Activated CD4-positive, alpha-beta memory T cell treated with anti-CD3 and anti-CD28 coated beads, Interleukin-2, amount 10 ng/mL, durations not matched to agents 7 days and 5 days (primary cell): ENCODE data around the gene HK1. TPM values are rescaled to one million over a fixed set of nuclear protein-coding genes. Genes with fewer than 3 reads are reported as not detected.
"Not testable (repeated sequence)": the region's sequence is repeated elsewhere in the genome, so short reads cannot be mapped to it uniquely, and the experiment has no call there.

Experiments used
- CTCF ChIA-PET: fragments of 350-600 bp; sonication (Branson Sonifier 250); formaldehyde crosslinking; loops from one replicate; lab custom pipeline; 2021; ENCODE audit warnings: antibody characterized with exemption, inconsistent platforms; lab: Charles Lee
- POLR2A ChIA-PET: fragments of 350-600 bp; sonication (Branson Sonifier 250); formaldehyde crosslinking; loops from one replicate; lab custom pipeline; 2021; ENCODE audit warnings: antibody characterized with exemption; lab: Charles Lee
- DNase-seq: peaks from one replicate; pipeline ENCODE4 v3.0.0-alpha.2; 2020
- H3K27ac Mint-ChIP-seq: one replicate; pipeline ENCODE4 v1.8.0; 2021; ENCODE audit warnings: mild to moderate bottlenecking, mixed read lengths
- H3K27me3 Mint-ChIP-seq: one replicate; pipeline ENCODE4 v1.8.0; 2021; ENCODE audit warnings: mixed read lengths
- H3K36me3 Mint-ChIP-seq: one replicate; pipeline ENCODE4 v1.8.0; 2021; ENCODE audit warnings: low read depth, mixed read lengths
- H3K4me1 Mint-ChIP-seq: one replicate; pipeline ENCODE4 v1.8.0; 2021; ENCODE audit warnings: mixed read lengths
- H3K4me3 Mint-ChIP-seq: one replicate; pipeline ENCODE4 v1.8.0; 2021; ENCODE audit warnings: mild to moderate bottlenecking, mixed read lengths
- H3K9me3 Mint-ChIP-seq: one replicate; pipeline ENCODE4 v1.8.0; 2021; ENCODE audit warnings: mixed read lengths
- total RNA-seq, 2 experiments: library from RNA; stranded (reverse); gene quantifications; one replicate each; pipeline ENCODE4 v1.2.3, GENCODE V29; 2021

Gene HK1
- total RNA-seq, 2 experiments from 2014 or later = 142 to 146 TPM

- H3K27ac Mint-ChIP-seq = no peak overlapping the region
- ChIA-PET CTCF (interaction anchor here (0.6 to 2.7 kb wide), 8 partner anchors 49 to 273 kb away, joined by 3 to 11 read pairs (median 4); no protein-coding TSS in a partner anchor), POLR2A (interaction anchor here (0.7 to 1.5 kb wide), 3 partner anchors 10 to 151 kb away, joined by 3 to 4 read pairs (median 3); no protein-coding TSS in a partner anchor)
- no peak overlapping the region for H3K4me3 Mint-ChIP-seq
- H3K36me3 Mint-ChIP-seq = peaks cover 2% of the 10 kb centered on the region
- no peaks in the 10 kb centered on the region for H3K9me3 Mint-ChIP-seq
- no peak for DNase-seq
- H3K27me3 Mint-ChIP-seq = no peaks in the 10 kb centered on the region
- H3K4me1 Mint-ChIP-seq = peaks cover 44% of the 10 kb centered on the region
These were observed 36.0 kb upstream of the HK1 start for GRCh38 chr10:69242040-69242851.

- H3K27me3 Mint-ChIP-seq = no peaks in the 10 kb centered on the region
- no peak for DNase-seq
- POLR2A ChIA-PET = interaction anchor here (0.7 to 1.5 kb wide), 3 partner anchors 11 to 150 kb away, joined by 3 to 4 read pairs (median 3); no protein-coding TSS in a partner anchor
- peaks cover 2% of the 10 kb centered on the region for H3K36me3 Mint-ChIP-seq
- CTCF ChIA-PET = interaction anchor here (0.6 to 2.7 kb wide), 8 partner anchors 49 to 272 kb away, joined by 3 to 11 read pairs (median 3); no protein-coding TSS in a partner anchor
- no peak overlapping the region for H3K4me3 Mint-ChIP-seq
- H3K27ac Mint-ChIP-seq = no peak overlapping the region
- peaks cover 39% of the 10 kb centered on the region for H3K4me1 Mint-ChIP-seq
- H3K9me3 Mint-ChIP-seq = no peaks in the 10 kb centered on the region
These were observed 35.5 kb upstream of the HK1 start for GRCh38 chr10:69242852-69243212.

GRCh38 chr10:69243817-69244216 lies 34.5 kb upstream of the HK1 start:
- H3K36me3 Mint-ChIP-seq = peaks cover 2% of the 10 kb centered on the region
- DNase-seq = no peak
- no peak overlapping the region for H3K4me3 Mint-ChIP-seq
- H3K27me3 Mint-ChIP-seq = no peaks in the 10 kb centered on the region
- CTCF ChIA-PET = interaction anchor here (1.1 to 2.7 kb wide), 2 partner anchors 146 to 149 kb away, joined by 3 to 11 read pairs; no protein-coding TSS in a partner anchor
- H3K27ac Mint-ChIP-seq = no peak overlapping the region
- POLR2A ChIA-PET = interaction anchor here (1.5 kb wide), 1 partner anchor 149 kb away, joined by 4 read pairs; no protein-coding TSS in a partner anchor
- H3K9me3 Mint-ChIP-seq = no peaks in the 10 kb centered on the region
- peaks cover 33% of the 10 kb centered on the region for H3K4me1 Mint-ChIP-seq

- ChIA-PET CTCF (interaction anchor here (0.7 to 1.9 kb wide), 3 partner anchors 8 to 52 kb away, joined by 3 to 7 read pairs (median 3); no protein-coding TSS in a partner anchor), POLR2A (no interaction called here)
- Mint-ChIP-seq H3K27ac (no peak overlapping the region), H3K9me3 (no peaks in the 10 kb centered on the region), H3K27me3 (no peaks in the 10 kb centered on the region), H3K4me1 (peaks cover 18% of the 10 kb centered on the region), H3K36me3 (peaks cover 2% of the 10 kb centered on the region), H3K4me3 (no peak overlapping the region)
- no peak for DNase-seq
These were observed 32.3 kb upstream of the HK1 start for GRCh38 chr10:69246036-69246435.

GRCh38 chr10:69246581-69247312 lies 31.5 kb upstream of the HK1 start:
- H3K4me3 Mint-ChIP-seq = no peak overlapping the region
- POLR2A ChIA-PET = no interaction called here

GRCh38 chr10:69247313-69247710 lies 31.0 kb upstream of the HK1 start:
- H3K27ac Mint-ChIP-seq = no peak overlapping the region
- H3K4me1 Mint-ChIP-seq = peaks cover 6% of the 10 kb centered on the region
- H3K4me3 Mint-ChIP-seq = no peak overlapping the region
- ChIA-PET CTCF (interaction anchor here (1.9 kb wide), 1 partner anchor 10 kb away, joined by 7 read pairs; no protein-coding TSS in a partner anchor), POLR2A (no interaction called here)
- DNase-seq = no peak
- no peaks in the 10 kb centered on the region for H3K27me3 Mint-ChIP-seq
- no peaks in the 10 kb centered on the region for H3K9me3 Mint-ChIP-seq
- H3K36me3 Mint-ChIP-seq = no peaks in the 10 kb centered on the region

More at GRCh38 chr10:69246581-69247312, 31.5 kb upstream of the HK1 start:
- no peak overlapping the region for H3K27ac Mint-ChIP-seq
- peaks cover 10% of the 10 kb centered on the region for H3K4me1 Mint-ChIP-seq
- H3K27me3 Mint-ChIP-seq = no peaks in the 10 kb centered on the region
- H3K9me3 Mint-ChIP-seq = no peaks in the 10 kb centered on the region
- no peak for DNase-seq
- no peaks in the 10 kb centered on the region for H3K36me3 Mint-ChIP-seq
- CTCF ChIA-PET = interaction anchor here (0.7 to 1.9 kb wide), 2 partner anchors 9 to 11 kb away, joined by 3 to 7 read pairs; no protein-coding TSS in a partner anchor

GRCh38 chr10:69248117-69248730 lies 30.1 kb upstream of the HK1 start:
- H3K27me3 Mint-ChIP-seq = no peaks in the 10 kb centered on the region
- CTCF ChIA-PET = no interaction called here
- POLR2A ChIA-PET = no interaction called here

GRCh38 chr10:69250041-69250440 lies 28.3 kb upstream of the HK1 start:
- no peaks in the 10 kb centered on the region for H3K36me3 Mint-ChIP-seq
- H3K27me3 Mint-ChIP-seq = no peaks in the 10 kb centered on the region
- no peak overlapping the region for H3K4me3 Mint-ChIP-seq
- ChIA-PET CTCF (no interaction called here), POLR2A (no interaction called here)
- no peaks in the 10 kb centered on the region for H3K4me1 Mint-ChIP-seq
- H3K9me3 Mint-ChIP-seq = no peaks in the 10 kb centered on the region
- no peak overlapping the region for H3K27ac Mint-ChIP-seq
- no peak for DNase-seq

More at GRCh38 chr10:69248117-69248730, 30.1 kb upstream of the HK1 start:
- DNase-seq = no peak
- Mint-ChIP-seq H3K4me3 (no peak overlapping the region), H3K9me3 (no peaks in the 10 kb centered on the region), H3K27ac (no peak overlapping the region), H3K4me1 (no peaks in the 10 kb centered on the region), H3K36me3 (no peaks in the 10 kb centered on the region)

GRCh38 chr10:69251417-69251816 lies 26.9 kb upstream of the HK1 start:
- POLR2A ChIA-PET, H3K4me3 Mint-ChIP-seq, H3K9me3 Mint-ChIP-seq, H3K27me3 Mint-ChIP-seq, H3K27ac Mint-ChIP-seq, DNase-seq, H3K4me1 Mint-ChIP-seq, H3K36me3 Mint-ChIP-seq: not testable (repeated sequence)
- CTCF ChIA-PET = interaction anchor here (0.7 kb wide), 1 partner anchor 14 kb away, joined by 3 read pairs; no protein-coding TSS in a partner anchor

- Mint-ChIP-seq H3K27me3 (no peaks in the 10 kb centered on the region), H3K9me3 (no peaks in the 10 kb centered on the region), H3K4me1 (no peaks in the 10 kb centered on the region), H3K27ac (no peak overlapping the region), H3K4me3 (no peak overlapping the region), H3K36me3 (no peaks in the 10 kb centered on the region)
- ChIA-PET POLR2A (interaction anchor here (1.7 kb wide), 1 partner anchor 24 kb away, joined by 4 read pairs; no protein-coding TSS in a partner anchor), CTCF (interaction anchor here (1.0 to 1.4 kb wide), 3 partner anchors 13 to 139 kb away, joined by 3 read pairs; no protein-coding TSS in a partner anchor)
- DNase-seq = no peak
These were observed 25.1 kb upstream of the HK1 start for GRCh38 chr10:69253171-69253570.

GRCh38 chr10:69254877-69255276 lies 23.4 kb upstream of the HK1 start:
- H3K27ac Mint-ChIP-seq = no peak overlapping the region
- no peaks in the 10 kb centered on the region for H3K9me3 Mint-ChIP-seq
- H3K36me3 Mint-ChIP-seq = peaks cover 4% of the 10 kb centered on the region
- no peak overlapping the region for H3K4me3 Mint-ChIP-seq
- H3K4me1 Mint-ChIP-seq = no peaks in the 10 kb centered on the region
- no peak for DNase-seq
- POLR2A ChIA-PET = no interaction called here
- no peaks in the 10 kb centered on the region for H3K27me3 Mint-ChIP-seq
- CTCF ChIA-PET = no interaction called here

GRCh38 chr10:69259547-69260243 lies 18.6 kb upstream of the HK1 start:
- DNase-seq = no peak
- H3K27ac Mint-ChIP-seq = no peak overlapping the region
- peaks cover 23% of the 10 kb centered on the region for H3K4me1 Mint-ChIP-seq
- no peaks in the 10 kb centered on the region for H3K9me3 Mint-ChIP-seq
- no peak overlapping the region for H3K4me3 Mint-ChIP-seq
- peaks cover 4% of the 10 kb centered on the region for H3K36me3 Mint-ChIP-seq
- H3K27me3 Mint-ChIP-seq = no peaks in the 10 kb centered on the region
- CTCF ChIA-PET = no interaction called here
- POLR2A ChIA-PET = interaction anchor here (1.1 kb wide), 1 partner anchor 79 kb away, joined by 4 read pairs; the partner anchor contains the start of gene SUPV3L1
